Stimulated activated CD4-positive, alpha-beta T cell treated with anti-CD3 and anti-CD28 coated beads, Interleukin-1b, Interleukin-23, amount 100 ng/mL, for 24 hours (primary cell): Measurements from ENCODE around the gene MAN1C1.
A peak's percentile ranks its signal among the peaks of the same experiment; 100 is the strongest.
"Not testable (repeated sequence)": the region's sequence is repeated elsewhere in the genome, so short reads cannot be mapped to it uniquely, and the experiment has no call there.

Experiments
- DNase-seq, 4 experiments: peaks; one replicate each; pipeline ENCODE4 v3.0.0-alpha.2; 2020; ENCODE audit warnings: low read depth in 4 of 4, low spot score in 1 of 4

The MAN1C1 gene

GRCh38 chr1:25583519-25584370 lies 32.8 kb upstream of the MAN1C1 start:
- no peak for DNase-seq

- no peak for DNase-seq
These were observed 30.4 kb upstream of the MAN1C1 start for GRCh38 chr1:25586181-25586588.

- DNase-seq = no peak
These were observed 29.3 kb upstream of the MAN1C1 start for GRCh38 chr1:25587290-25587689.

GRCh38 chr1:25588224-25588623 lies 28.4 kb upstream of the MAN1C1 start:
- DNase-seq = not testable (repeated sequence)

GRCh38 chr1:25588786-25589185 lies 27.8 kb upstream of the MAN1C1 start:
- not testable (repeated sequence) for DNase-seq

GRCh38 chr1:25590096-25590824 lies 26.3 kb upstream of the MAN1C1 start:
- DNase-seq = no peak

- DNase-seq = no peak
These were observed 22.7 kb upstream of the MAN1C1 start for GRCh38 chr1:25593861-25594260.

GRCh38 chr1:25594971-25595370 lies 21.6 kb upstream of the MAN1C1 start:
- DNase-seq = no peak

- DNase-seq = not testable (repeated sequence)
These were observed 19.9 kb upstream of the MAN1C1 start for GRCh38 chr1:25596641-25597040.

GRCh38 chr1:25598879-25599278 lies 17.7 kb upstream of the MAN1C1 start:
- no peak for DNase-seq

GRCh38 chr1:25599969-25600610 lies 16.5 kb upstream of the MAN1C1 start:
- DNase-seq = no peak

- DNase-seq = not testable (repeated sequence)
These were observed 15.5 kb upstream of the MAN1C1 start for GRCh38 chr1:25600971-25601699.

- not testable (repeated sequence) for DNase-seq
These were observed 12.6 kb upstream of the MAN1C1 start for GRCh38 chr1:25603779-25604538.

GRCh38 chr1:25607123-25607522 lies 9.5 kb upstream of the MAN1C1 start:
- no peak for DNase-seq

GRCh38 chr1:25608488-25609178 lies 8.0 kb upstream of the MAN1C1 start:
- peak; percentile 75 to 85 (median 83) for DNase-seq

GRCh38 chr1:25609921-25610320 lies 6.7 kb upstream of the MAN1C1 start:
- no peak for DNase-seq

- no peak for DNase-seq
These were observed 5.6 kb upstream of the MAN1C1 start for GRCh38 chr1:25610822-25611630.

GRCh38 chr1:25611843-25612242 lies 4.7 kb upstream of the MAN1C1 start:
- DNase-seq = no peak

GRCh38 chr1:25612421-25612820 lies 4.2 kb upstream of the MAN1C1 start:
- DNase-seq = no peak
